Measurements from ENCODE around the gene ADAMTS1.

ADAMTS1 gene

GRCh38 chr21:26812173-26812572, 33.0 kb downstream of the ADAMTS1 start:
- DNase-seq (ENCODE audit: low read depth), result no peak

GRCh38 chr21:26811482-26811881, 33.7 kb downstream of the ADAMTS1 start:
- no peak for DNase-seq (ENCODE audit: low read depth)

- no peak for DNase-seq (ENCODE audit: low read depth)
Measured at GRCh38 chr21:26810676-26811415, 34.4 kb downstream of the ADAMTS1 start.

- no peak for DNase-seq (ENCODE audit: low read depth)
Measured at GRCh38 chr21:26810266-26810665, 34.9 kb downstream of the ADAMTS1 start.

GRCh38 chr21:26809745-26810144, 35.5 kb downstream of the ADAMTS1 start:
- no peak for DNase-seq (ENCODE audit: low read depth)

- DNase-seq (ENCODE audit: low read depth), result no peak
Measured at GRCh38 chr21:26806801-26807295, 38.4 kb downstream of the ADAMTS1 start.

- no peak for DNase-seq (ENCODE audit: low read depth)
Measured at GRCh38 chr21:26804895-26805609, 40.2 kb downstream of the ADAMTS1 start.

GRCh38 chr21:26801498-26801897, 43.7 kb downstream of the ADAMTS1 start:
- DNase-seq (ENCODE audit: low read depth), result peak; percentile 89

- DNase-seq (ENCODE audit: low read depth), result peak; percentile 85
Measured at GRCh38 chr21:26800970-26801431, 44.2 kb downstream of the ADAMTS1 start.

- DNase-seq (ENCODE audit: low read depth), result no peak
Measured at GRCh38 chr21:26800455-26800854, 44.8 kb downstream of the ADAMTS1 start.

- DNase-seq (ENCODE audit: low read depth), result peak; percentile 15
Measured at GRCh38 chr21:26800001-26800400, 45.2 kb downstream of the ADAMTS1 start.

GRCh38 chr21:26798856-26799751, 46.1 kb downstream of the ADAMTS1 start:
- DNase-seq (ENCODE audit: low read depth), result no peak

- no peak for DNase-seq (ENCODE audit: low read depth)
Measured at GRCh38 chr21:26797878-26798456, 47.2 kb downstream of the ADAMTS1 start.

GRCh38 chr21:26795866-26796329, 49.3 kb downstream of the ADAMTS1 start:
- peak; percentile 94 for DNase-seq (ENCODE audit: low read depth)

- DNase-seq (ENCODE audit: low read depth), result no peak
Measured at GRCh38 chr21:26795412-26795805, 49.8 kb downstream of the ADAMTS1 start.

- no peak for DNase-seq (ENCODE audit: low read depth)
Measured at GRCh38 chr21:26794597-26795411, 50.4 kb downstream of the ADAMTS1 start.

- no peak for DNase-seq (ENCODE audit: low read depth)
Measured at GRCh38 chr21:26790296-26790695, 54.9 kb downstream of the ADAMTS1 start.

GRCh38 chr21:26788790-26789189, 56.4 kb downstream of the ADAMTS1 start:
- no peak for DNase-seq (ENCODE audit: low read depth)
